Esophagus muscularis mucosa (tissue), 4 donors: ENCODE data around the gene CALM1. TPM values are rescaled to one million over a fixed set of nuclear protein-coding genes. Genes with fewer than 3 reads are reported as not detected.

Source experiments
- DNase-seq: peaks from one replicate; pipeline ENCODE4 v3.0.0-alpha.2; 2017; ENCODE audit errors: extremely low spot score
- H3K27ac ChIP-seq, 4 donors: fragments of 200-600 bp; sonication (generic); replicated peaks in 1 of 4; 1 replicate in 3 of 4; 2 replicates in 1 of 4; pipeline ENCODE4 v1.5.1; 2016 to 2019; ENCODE audit warnings: mild to moderate bottlenecking in 1 of 4
- H3K27me3 ChIP-seq, 4 donors: fragments of 200-600 bp; sonication (generic); one replicate each; pipeline versions ENCODE4 v1.5.1 to v1.6.0; 2016 to 2019
- H3K36me3 ChIP-seq, 4 donors: fragments of 200-600 bp; sonication (generic); one replicate each; pipeline ENCODE4 v1.5.1; 2016 to 2019
- H3K4me1 ChIP-seq, 4 donors: fragments of 200-600 bp; sonication (generic); one replicate each; pipeline ENCODE4 v1.5.1; 2016 to 2019
- H3K4me3 ChIP-seq, 4 donors: fragments of 200-600 bp; sonication (generic); 1 replicate in 2 of 4; 2 replicates in 2 of 4; pipeline ENCODE4 v1.5.1; 2016 to 2019; ENCODE audit warnings: mild to moderate bottlenecking in 4 of 4, moderate library complexity in 1 of 4
- H3K9me3 ChIP-seq, 4 donors: fragments of 200-600 bp; sonication (generic); 1 replicate in 3 of 4; 2 replicates in 1 of 4; pipeline ENCODE4 v1.5.1; 2016 to 2019
- EP300 ChIP-seq: sonication (generic); formaldehyde crosslinking; IDR thresholded peaks from one replicate; pipeline ENCODE4 v1.6.1; 2017; ENCODE audit warnings: antibody characterized with exemption
- POLR2A ChIP-seq: fragments of 450-650 bp; IDR thresholded peaks from one replicate; pipeline ENCODE4 v1.6.1; 2017; ENCODE audit warnings: antibody characterized with exemption, moderate library complexity, mild to moderate bottlenecking, low read depth
- POLR2AphosphoS5 ChIP-seq, 2 donors: sonication (generic); formaldehyde crosslinking; IDR thresholded peaks; one replicate each; pipeline ENCODE4 v1.6.1; 2017; ENCODE audit warnings: antibody characterized with exemption in 2 of 2
- WGBS: methylation state at CpG from one replicate; pipeline ENCODE4 v1.1.5; 2018; 5-methylcytosine and 5-hydroxymethylcytosine counted together
- intact Hi-C: fragments of 100-400 bp; cut with DNase I; formaldehyde crosslinking; loops from one replicate; pipeline ENCODE4 v1.15.1; 2023
- total RNA-seq, 4 donors: library from RNA; depleted of rRNA; stranded (reverse); fragments of >200 nt; gene quantifications; one replicate each; pipeline versions ENCODE4 v1.1.0 to v1.2.1, GENCODE V29; 2016
- TF ChIP-seq, protein P1 (sequence below), 3 experiments: fragments of 200-600 bp in 2 of 3; fragments of 450-650 bp in 1 of 3; sonication (generic) in 2 of 3; IDR thresholded peaks; one replicate each; pipeline ENCODE4 v1.5.1; 2017 to 2019; ENCODE audit warnings: antibody characterized with exemption in 3 of 3, mild to moderate bottlenecking in 2 of 3, moderate library complexity in 1 of 3

The CALM1 gene
- total RNA-seq, 4 donors from 2014 or later: 482 to 847 (median 640) TPM

DNA sequence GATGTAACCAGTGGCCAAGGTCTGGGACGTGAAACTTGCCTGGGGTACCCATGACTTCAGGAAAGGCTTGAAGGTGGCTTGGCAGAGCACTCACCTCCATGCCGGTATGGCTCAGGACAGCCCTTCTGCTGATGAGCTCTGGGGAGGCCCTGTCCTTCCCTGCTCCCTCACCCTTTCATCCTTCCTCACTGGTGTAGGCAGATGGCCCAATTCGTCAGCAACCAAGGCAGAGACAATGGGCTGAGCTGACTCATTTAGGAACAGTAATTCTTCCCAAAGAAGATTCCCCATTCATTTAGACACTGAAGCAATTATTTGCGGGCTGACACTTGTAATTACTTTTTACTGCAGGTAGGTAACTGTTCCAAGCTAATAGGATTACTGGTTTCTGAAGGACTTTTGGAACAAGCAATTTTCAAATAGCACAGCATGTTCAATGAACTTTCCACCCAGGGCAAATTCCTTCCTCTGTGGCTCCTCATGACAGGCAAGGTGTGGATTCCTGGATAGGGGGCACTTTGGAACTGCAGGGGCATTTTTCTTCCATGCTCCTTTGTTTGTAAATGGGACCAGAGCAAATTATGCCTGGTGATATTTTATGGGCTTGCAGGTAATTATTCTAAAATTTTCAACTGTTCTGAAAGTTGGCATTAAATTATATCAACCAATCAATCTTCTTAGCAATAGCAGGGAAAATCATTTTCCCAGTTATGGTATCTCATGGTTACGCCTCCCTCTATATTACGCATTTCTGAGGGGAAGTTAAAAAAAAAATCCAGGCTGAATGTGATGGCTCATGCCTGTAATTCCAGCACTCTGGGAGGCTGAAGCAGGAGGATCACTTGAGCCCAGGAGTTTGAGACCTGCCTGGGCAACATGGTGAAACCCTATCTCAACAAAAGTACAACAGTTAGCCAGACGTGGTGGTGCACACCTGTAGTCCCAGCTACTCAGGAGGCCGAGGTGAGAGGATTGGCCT lies 41.0 kb upstream of the CALM1 start:
- 88% methylated on average over 8 of the region's 8 CpGs for WGBS
- peaks cover 0 to 8% (median 0%) of the 10 kb centered on the region in 4 donors for H3K27me3 ChIP-seq
- no peak overlapping the region for H3K4me3 ChIP-seq
- no peak for DNase-seq
- no peak overlapping the region for H3K27ac ChIP-seq
- TF ChIP-seq POLR2AphosphoS5 (IDR thresholded peaks at IDR 0.05) (no peak), EP300 (no peak), POLR2A (no peak)
- TF ChIP-seq, protein P1, sequence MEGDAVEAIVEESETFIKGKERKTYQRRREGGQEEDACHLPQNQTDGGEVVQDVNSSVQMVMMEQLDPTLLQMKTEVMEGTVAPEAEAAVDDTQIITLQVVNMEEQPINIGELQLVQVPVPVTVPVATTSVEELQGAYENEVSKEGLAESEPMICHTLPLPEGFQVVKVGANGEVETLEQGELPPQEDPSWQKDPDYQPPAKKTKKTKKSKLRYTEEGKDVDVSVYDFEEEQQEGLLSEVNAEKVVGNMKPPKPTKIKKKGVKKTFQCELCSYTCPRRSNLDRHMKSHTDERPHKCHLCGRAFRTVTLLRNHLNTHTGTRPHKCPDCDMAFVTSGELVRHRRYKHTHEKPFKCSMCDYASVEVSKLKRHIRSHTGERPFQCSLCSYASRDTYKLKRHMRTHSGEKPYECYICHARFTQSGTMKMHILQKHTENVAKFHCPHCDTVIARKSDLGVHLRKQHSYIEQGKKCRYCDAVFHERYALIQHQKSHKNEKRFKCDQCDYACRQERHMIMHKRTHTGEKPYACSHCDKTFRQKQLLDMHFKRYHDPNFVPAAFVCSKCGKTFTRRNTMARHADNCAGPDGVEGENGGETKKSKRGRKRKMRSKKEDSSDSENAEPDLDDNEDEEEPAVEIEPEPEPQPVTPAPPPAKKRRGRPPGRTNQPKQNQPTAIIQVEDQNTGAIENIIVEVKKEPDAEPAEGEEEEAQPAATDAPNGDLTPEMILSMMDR (IDR thresholded peaks at IDR 0.05): no peak
- no peaks in the 10 kb centered on the region for H3K4me1 ChIP-seq
- no peaks in the 10 kb centered on the region for H3K36me3 ChIP-seq
- intact Hi-C loops: no loop called here
- H3K9me3 ChIP-seq: no peaks in the 10 kb centered on the region

DNA sequence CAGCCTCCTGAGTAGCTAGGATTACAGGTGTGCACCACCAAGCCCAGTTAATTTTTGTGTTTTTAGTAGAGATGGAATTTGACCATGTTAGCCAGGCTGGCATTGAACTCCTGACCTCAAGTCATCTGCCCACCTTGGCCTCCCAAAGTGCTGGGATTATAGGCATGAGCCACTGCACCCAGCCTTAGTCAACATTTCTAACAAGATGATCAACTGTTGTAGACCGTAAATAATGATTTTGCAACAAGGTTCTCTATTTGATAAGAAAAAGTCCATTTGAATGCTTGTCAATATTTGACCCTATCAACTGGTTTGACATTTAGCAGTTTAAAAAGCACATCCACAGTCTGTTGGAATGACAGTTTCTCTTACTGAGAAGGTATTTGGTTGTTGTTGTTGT lies 39.9 kb upstream of the CALM1 start:
- no peaks in the 10 kb centered on the region for H3K36me3 ChIP-seq
- H3K9me3 ChIP-seq: no peaks in the 10 kb centered on the region
- TF ChIP-seq POLR2AphosphoS5 (IDR thresholded peaks at IDR 0.05): no peak
- TF ChIP-seq, protein P1 (IDR thresholded peaks at IDR 0.05): no peak
- TF ChIP-seq POLR2A: no peak
- TF ChIP-seq EP300: no peak
- peaks cover 0 to 8% (median 0%) of the 10 kb centered on the region in 4 donors for H3K27me3 ChIP-seq
- H3K27ac ChIP-seq: no peak overlapping the region
- H3K4me1 ChIP-seq: no peaks in the 10 kb centered on the region
- no peak for DNase-seq
- intact Hi-C loops: no loop called here
- H3K4me3 ChIP-seq: no peak overlapping the region
- 90% methylated on average over 1 of the region's 1 CpG for WGBS

DNA sequence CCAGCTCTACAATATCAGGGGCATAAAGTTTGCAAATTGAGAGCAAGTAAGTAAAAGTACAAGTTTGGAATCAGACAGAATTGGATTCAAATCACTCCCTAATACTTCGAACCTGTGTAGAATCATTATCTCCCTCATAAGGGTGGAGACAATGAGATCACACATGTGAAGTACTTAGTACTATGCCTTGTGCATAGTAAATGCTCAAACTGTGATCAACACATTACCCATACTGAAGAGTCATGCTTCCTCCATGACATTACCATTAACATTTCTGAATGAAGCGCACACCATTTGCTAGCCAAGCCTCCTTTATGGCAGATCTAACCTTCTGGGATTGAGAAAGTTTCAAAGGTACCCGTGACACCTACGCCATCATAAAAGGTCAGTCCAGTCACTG lies 38.5 kb upstream of the CALM1 start:
- Histone ChIP-seq H3K27me3 (peaks cover 0 to 8% (median 0%) of the 10 kb centered on the region in 4 donors), H3K4me1 (no peaks in the 10 kb centered on the region), H3K36me3 (no peaks in the 10 kb centered on the region), H3K27ac (no peak overlapping the region), H3K4me3 (no peak overlapping the region), H3K9me3 (no peaks in the 10 kb centered on the region)
- intact Hi-C loops: no loop called here
- TF ChIP-seq POLR2A (no peak), EP300 (no peak), POLR2AphosphoS5 (IDR thresholded peaks at IDR 0.05) (no peak)
- TF ChIP-seq, protein P1 (IDR thresholded peaks at IDR 0.05): no peak
- DNase-seq: no peak
- WGBS: 95% methylated on average over 4 of the region's 4 CpGs

DNA sequence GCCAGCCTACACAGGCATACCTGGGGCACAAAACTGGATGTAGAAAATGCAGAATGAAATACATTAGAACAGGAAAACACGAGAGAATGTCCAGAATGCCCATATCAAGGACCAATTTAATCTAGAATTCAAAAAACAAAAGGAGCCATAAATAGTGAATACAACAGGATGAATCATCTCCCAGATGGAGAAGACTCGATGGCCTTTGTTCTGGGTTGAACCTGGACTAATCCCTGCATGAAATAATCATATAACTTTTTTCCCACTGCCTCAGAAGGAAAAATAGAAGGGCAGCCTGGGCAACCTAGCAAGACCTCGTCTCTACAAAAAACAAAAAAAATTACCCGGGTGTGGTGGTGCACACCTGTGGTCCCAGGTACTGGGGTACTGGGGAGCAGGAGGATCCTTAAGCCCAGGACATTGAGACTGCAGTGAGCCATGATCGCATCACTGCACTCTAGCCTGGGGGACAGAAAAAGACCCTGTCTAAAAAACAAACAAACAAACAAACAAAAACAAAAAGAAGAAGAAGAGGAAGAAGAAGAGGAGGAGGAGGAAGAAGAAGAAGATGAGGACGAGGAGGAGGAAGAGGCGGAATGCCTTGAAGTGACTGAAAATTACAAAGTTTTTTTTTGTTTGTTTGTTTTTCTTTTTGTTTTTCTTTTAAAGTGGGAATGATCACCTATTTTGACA lies 34.8 kb upstream of the CALM1 start:
- no peak for DNase-seq
- Histone ChIP-seq H3K27me3 (no peaks in the 10 kb centered on the region), H3K4me1 (no peaks in the 10 kb centered on the region), H3K27ac (no peak overlapping the region), H3K36me3 (no peaks in the 10 kb centered on the region), H3K4me3 (no peak overlapping the region), H3K9me3 (no peaks in the 10 kb centered on the region)
- 84% methylated on average over 7 of the region's 7 CpGs for WGBS
- intact Hi-C loops: no loop called here
- TF ChIP-seq, protein P1 (IDR thresholded peaks at IDR 0.05): no peak
- TF ChIP-seq POLR2A: no peak
